Umbilical cord (tissue), 2 donors: Measurements from ENCODE around the gene FAM120A. TPM values are rescaled to one million over a fixed set of nuclear protein-coding genes. Genes with fewer than 3 reads are reported as not detected.

ENCODE experiments used
- DNase-seq: peaks from one replicate; pipeline ENCODE4 v3.0.0-alpha.2; 2015; ENCODE audit warnings: low spot score
- total RNA-seq: library from RNA; depleted of rRNA; stranded (reverse); fragments of >200 nt; gene quantifications from one replicate; pipeline ENCODE4 v1.2.3, GENCODE V29; 2014; ENCODE audit warnings: low replicate concordance; ENCODE audit not compliant: insufficient read depth

FAM120A gene
- total RNA-seq, 1 donor from 2014 or later, result 76.3 TPM

- DNase-seq, result no peak
Observed at GRCh38 chr9:93552923-93553322, 101.4 kb downstream of the FAM120A start.

- no peak for DNase-seq
Observed at GRCh38 chr9:93555370-93555769, 103.9 kb downstream of the FAM120A start.

- DNase-seq, result no peak
Observed at GRCh38 chr9:93557366-93558137, 106.1 kb downstream of the FAM120A start.

DNA sequence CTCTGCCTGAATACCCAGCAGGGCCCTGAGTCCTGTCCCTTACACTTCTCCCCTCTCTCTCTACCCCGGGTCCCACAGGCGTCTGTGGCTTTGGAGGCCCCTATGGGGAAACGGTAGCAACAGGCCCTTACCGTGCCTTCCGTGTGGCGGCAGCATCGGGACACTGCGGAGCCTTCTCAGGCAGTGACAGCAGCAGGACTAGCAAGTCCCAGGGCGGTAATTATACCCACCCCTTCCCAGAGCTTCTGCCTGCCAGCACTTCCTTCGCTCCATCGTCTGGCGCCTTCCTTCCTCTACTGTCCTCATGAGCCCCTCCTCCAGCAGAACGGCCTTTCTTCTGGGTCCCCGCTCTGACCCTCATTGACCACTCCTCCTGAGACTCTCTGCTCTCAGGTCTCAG lies 107.0 kb downstream of the FAM120A start:
- DNase-seq, result no peak

DNA sequence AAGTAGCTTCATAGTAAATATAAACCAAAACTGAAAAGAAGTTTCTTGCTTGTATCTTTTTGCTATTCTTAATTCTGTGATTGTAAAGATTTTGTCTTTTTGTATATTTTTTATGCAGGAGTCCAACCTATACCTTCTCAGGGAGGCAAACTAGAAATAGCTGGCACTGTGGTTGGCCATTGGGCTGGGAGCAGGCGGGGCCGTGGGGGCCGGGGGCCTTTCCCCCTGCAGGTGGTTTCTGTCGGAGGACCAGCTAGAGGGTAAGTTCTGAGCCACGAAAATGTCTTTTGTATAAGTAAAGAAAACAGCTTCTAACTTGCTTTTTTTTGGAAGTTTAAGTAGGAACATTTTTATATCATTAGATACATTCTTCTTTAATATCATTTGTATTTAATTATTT lies 109.5 kb downstream of the FAM120A start:
- no peak for DNase-seq

DNA sequence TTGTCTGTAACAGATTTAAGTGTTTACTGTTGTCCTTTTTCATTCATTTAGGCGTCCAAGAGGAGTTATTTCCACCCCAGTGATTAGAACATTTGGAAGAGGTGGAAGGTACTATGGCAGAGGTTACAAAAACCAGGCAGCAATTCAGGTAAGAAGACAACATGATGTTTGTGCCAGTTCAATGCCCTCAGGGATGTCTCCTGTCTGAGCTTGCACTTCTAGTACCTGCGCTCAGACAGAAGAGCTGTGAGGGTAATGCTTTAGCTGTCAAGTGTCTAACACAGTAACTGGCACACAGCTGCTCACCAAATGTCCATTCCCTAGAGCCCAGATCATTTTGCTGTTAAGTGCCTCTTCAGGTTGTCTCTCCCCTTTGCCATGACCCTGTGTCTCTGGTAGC lies 110.7 kb downstream of the FAM120A start:
- peak; percentile 57 for DNase-seq

DNA sequence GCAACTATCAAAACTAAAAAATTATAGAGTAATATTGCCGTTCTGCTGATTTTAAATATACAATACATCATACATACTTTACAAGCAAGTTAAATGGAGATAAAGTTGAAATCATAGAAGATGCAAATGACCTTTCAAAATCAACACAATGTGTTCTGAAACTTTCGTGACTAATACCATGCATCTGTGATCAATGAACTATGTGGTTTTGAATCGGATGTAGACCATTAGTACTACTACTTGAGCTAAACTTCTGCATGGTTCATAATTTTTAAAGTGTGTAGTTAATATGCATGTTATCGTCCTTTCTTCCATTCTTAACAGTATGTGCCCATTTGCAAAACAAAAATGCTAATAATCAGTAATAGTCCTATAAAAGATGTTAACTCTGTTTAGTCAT lies 113.6 kb downstream of the FAM120A start:
- no peak for DNase-seq

- peak; percentile 98 for DNase-seq
Observed at GRCh38 chr9:93566408-93567270, 115.2 kb downstream of the FAM120A start.

GRCh38 chr9:93567271-93567959 lies 115.9 kb downstream of the FAM120A start:
- DNase-seq, result no peak

- no peak for DNase-seq
Observed at GRCh38 chr9:93568169-93568568, 116.7 kb downstream of the FAM120A start.

DNA sequence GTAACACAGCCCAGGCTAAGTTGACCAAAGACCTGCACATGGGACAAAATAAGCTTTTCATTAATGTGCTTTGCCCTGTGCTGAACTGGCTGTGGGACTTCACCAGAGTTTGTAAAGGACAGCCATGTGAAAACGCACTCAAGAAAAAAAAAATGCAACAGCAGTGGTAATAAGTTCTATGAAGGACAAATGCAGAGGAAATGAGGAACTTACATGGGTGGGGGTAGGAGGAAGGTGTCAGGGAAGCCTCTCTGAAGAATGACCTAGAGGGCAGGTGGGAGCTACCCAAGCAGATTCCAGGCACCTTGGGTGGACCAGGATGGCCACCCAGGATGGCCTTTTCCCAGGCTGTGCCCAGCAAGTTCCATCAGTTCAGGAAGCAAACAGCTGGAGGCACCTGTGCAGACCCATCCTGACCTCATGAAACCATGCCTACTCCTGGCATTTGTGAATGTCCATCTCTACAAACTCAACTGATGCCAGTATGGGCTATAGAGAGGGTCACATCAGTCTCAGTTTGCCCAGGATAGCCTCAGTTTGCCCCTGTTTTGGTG lies 118.2 kb downstream of the FAM120A start:
- DNase-seq, result no peak

DNA sequence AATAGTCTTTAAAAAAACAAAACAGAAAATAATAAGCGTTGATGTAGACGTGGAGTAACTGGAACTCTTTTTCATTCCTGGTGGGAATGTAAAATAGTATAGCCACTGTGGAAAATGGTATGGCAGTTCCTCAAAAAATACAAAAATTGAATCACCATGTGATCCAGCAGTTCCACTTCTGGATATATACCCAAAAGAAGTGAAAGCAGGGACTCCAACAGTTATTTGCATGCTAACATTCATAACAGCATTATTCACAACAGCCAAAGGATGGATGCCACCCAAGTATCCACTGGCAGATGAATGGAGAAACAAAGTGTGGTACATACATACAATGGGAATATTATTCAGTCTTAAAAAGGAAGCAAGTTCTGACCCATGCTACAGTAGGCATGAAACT lies 120.7 kb downstream of the FAM120A start:
- no peak for DNase-seq

- no peak for DNase-seq
Observed at GRCh38 chr9:93572636-93573515, 121.4 kb downstream of the FAM120A start.

DNA sequence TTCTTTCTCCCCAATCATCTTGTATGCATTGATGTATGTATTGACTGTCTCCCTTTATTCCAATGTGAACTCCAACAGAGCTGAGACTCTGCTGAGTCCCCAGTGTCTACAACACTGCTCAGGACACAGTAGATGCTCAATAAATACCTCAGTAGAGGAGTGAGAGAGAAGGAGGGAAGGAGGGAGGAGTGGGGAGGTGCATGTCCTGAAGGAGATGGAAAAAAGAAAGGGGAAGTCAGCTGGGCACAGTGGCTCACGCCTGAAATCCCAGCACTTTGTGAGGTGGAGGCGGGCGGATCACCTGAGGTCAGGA lies 122.0 kb downstream of the FAM120A start:
- no peak for DNase-seq

GRCh38 chr9:93574091-93574899 lies 122.8 kb downstream of the FAM120A start:
- DNase-seq, result no peak

- no peak for DNase-seq
Observed at GRCh38 chr9:93574900-93575795, 123.7 kb downstream of the FAM120A start.

- peak; percentile 44 for DNase-seq
Observed at GRCh38 chr9:93575796-93576257, 124.3 kb downstream of the FAM120A start.

DNA sequence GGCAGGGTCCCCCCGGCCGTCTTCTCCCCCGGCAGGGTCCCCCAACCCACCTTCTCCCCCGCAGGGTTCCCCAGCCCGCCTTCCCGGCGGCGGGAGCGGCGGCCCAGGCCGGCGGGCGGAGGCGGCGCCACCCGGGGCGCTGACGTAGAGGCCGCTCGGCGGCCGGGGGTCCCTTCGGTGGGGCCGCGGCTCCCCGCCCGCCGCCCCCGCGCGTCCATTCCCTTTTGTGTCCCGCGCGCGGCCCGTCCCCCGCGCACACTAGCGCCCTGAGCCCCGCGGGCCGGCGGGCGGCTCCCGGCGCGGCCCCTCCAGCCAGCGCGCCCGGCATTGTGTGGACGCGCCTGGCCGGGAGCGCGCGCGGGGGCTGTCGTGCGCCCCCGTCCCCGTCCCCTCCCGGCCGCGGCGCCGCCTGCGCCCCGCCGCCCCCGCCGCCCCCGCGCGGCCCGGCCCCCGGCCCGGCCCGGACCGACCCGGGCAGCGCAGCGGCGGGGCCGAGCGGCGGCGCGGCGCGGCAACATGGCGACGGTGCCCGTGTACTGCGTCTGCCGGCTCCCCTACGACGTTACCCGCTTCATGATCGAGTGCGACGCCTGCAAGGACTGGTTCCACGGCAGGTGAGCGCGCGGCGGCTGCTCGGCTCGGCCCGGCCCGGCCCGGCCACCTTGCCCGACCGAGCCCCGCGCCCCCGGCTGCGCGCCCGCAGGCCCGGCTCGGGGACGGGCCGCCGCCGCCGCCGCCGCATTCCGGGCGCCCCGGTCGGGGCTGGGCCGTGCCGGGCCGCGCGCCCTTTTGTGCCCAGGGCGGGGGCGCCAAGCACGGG lies 125.0 kb downstream of the FAM120A start, which contains the start of gene PHF2:
Gene PHF2, plus strand, starts transcription at position 327 of the 820 bp plus-strand sequence. Its CDS starts 190 bp downstream, at position 517.
- DNase-seq, result no peak
